Stimulated activated CD8-positive, alpha-beta memory T cell treated with anti-CD3 and anti-CD28 coated beads, Interleukin-7, amount 100 ng/mL, for 1 hour (primary cell): ENCODE results near the gene RBM5.

ENCODE experiments used
- DNase-seq, 2 donors: peaks; one replicate each; pipeline ENCODE4 v3.0.0-alpha.2; 2020; ENCODE audit warnings: low read depth in 2 of 2

Gene RBM5

GRCh38 chr3:50160561-50160983 is 71.9 kb downstream of the RBM5 start:
- no peak for DNase-seq

GRCh38 chr3:50161320-50161719 is 72.6 kb downstream of the RBM5 start:
- no peak for DNase-seq

GRCh38 chr3:50162034-50162883 is 73.5 kb downstream of the RBM5 start:
- DNase-seq = no peak

- DNase-seq = no peak
Measured at GRCh38 chr3:50163572-50164455, 75.1 kb downstream of the RBM5 start.

GRCh38 chr3:50164481-50164880 is 75.8 kb downstream of the RBM5 start:
- no peak for DNase-seq

- DNase-seq = no peak
Measured at GRCh38 chr3:50164984-50165909, 76.5 kb downstream of the RBM5 start.

- DNase-seq = no peak
Measured at GRCh38 chr3:50165910-50166538, 77.3 kb downstream of the RBM5 start.

GRCh38 chr3:50166620-50167019 is 77.9 kb downstream of the RBM5 start:
- no peak for DNase-seq

GRCh38 chr3:50167069-50167840 is 78.5 kb downstream of the RBM5 start:
- DNase-seq = no peak

GRCh38 chr3:50167841-50168209 is 79.1 kb downstream of the RBM5 start:
- DNase-seq = no peak

- no peak for DNase-seq
Measured at GRCh38 chr3:50168388-50168787, 79.7 kb downstream of the RBM5 start.
